Liver (tissue), 3 donors: Measurements from ENCODE around the gene CAMKV.

ENCODE experiments used
- ATF3 ChIP-seq: IDR thresholded peaks from 2 replicates; pipeline ENCODE4 v1.6.1; 2016; ENCODE audit warnings: antibody characterized with exemption
- FOXA1 ChIP-seq: IDR thresholded peaks from 2 replicates; pipeline ENCODE4 v1.6.1; 2016; ENCODE audit warnings: antibody characterized with exemption
- GABPA ChIP-seq, 2 donors: IDR thresholded peaks in 1 of 2; conservative IDR thresholded peaks in 1 of 2; 2 replicates each; pipeline ENCODE4 v1.6.1; 2016; ENCODE audit warnings: antibody characterized with exemption in 2 of 2, mild to moderate bottlenecking in 1 of 2, moderate library complexity in 1 of 2
- HNF4A ChIP-seq, 2 donors: conservative IDR thresholded peaks; 2 replicates each; pipeline ENCODE4 v1.6.1; 2016; ENCODE audit warnings: antibody characterized with exemption in 2 of 2, mild to moderate bottlenecking in 2 of 2
- JUND ChIP-seq, 2 donors: IDR thresholded peaks; 2 replicates each; pipeline ENCODE4 v1.6.1; 2016; ENCODE audit warnings: antibody characterized with exemption in 2 of 2
- RAD21 ChIP-seq, 2 donors: IDR thresholded peaks; 2 replicates each; pipeline ENCODE4 v1.6.1; 2016; ENCODE audit warnings: antibody characterized with exemption in 2 of 2, mild to moderate bottlenecking in 2 of 2
- RXRA ChIP-seq, 2 donors: IDR thresholded peaks; 2 replicates each; pipeline ENCODE4 v1.6.1; 2017 to 2018; ENCODE audit warnings: antibody characterized with exemption in 2 of 2, mild to moderate bottlenecking in 1 of 2
- SP1 ChIP-seq: IDR thresholded peaks from 2 replicates; pipeline ENCODE4 v1.6.1; 2018; ENCODE audit warnings: antibody characterized with exemption, mild to moderate bottlenecking
- TAF1 ChIP-seq: conservative IDR thresholded peaks from 2 replicates; pipeline ENCODE4 v1.6.1; 2016; ENCODE audit warnings: antibody characterized with exemption, mild to moderate bottlenecking
- YY1 ChIP-seq: IDR thresholded peaks from 2 replicates; pipeline ENCODE4 v1.6.1; 2016; ENCODE audit warnings: antibody characterized with exemption, mild to moderate bottlenecking
- ZBTB33 ChIP-seq: IDR thresholded peaks from 2 replicates; pipeline ENCODE4 v1.6.1; 2016; ENCODE audit warnings: antibody characterized with exemption
- TF ChIP-seq, protein P1 (sequence below): fragments of 150-350 bp; IDR thresholded peaks from 2 replicates; pipeline ENCODE4 v1.5.1; 2017; ENCODE audit warnings: improper control_type of control experiment, low read depth, low read length; ENCODE audit not compliant: missing input control
- TF ChIP-seq, protein P2 (sequence below): IDR thresholded peaks from 2 replicates; pipeline ENCODE4 v1.6.1; 2016; ENCODE audit warnings: antibody characterized with exemption, mild to moderate bottlenecking
- TF ChIP-seq, protein P3 (sequence below): IDR thresholded peaks from 2 replicates; pipeline ENCODE4 v1.6.1; 2016; ENCODE audit warnings: antibody characterized with exemption
- donor health status: healthy.
- donor health status: healthy.

- TF ChIP-seq GABPA (IDR thresholded peaks at IDR 0.05 in 1 of 2, conservative IDR thresholded peaks at IDR 0.05 in 1 of 2) (no peak), RAD21 (IDR thresholded peaks at IDR 0.05) (no peak), JUND (IDR thresholded peaks at IDR 0.05) (no peak), ATF3 (no peak), YY1 (no peak), SP1 (no peak), HNF4A (conservative IDR thresholded peaks at IDR 0.05) (no peak), TAF1 (no peak), RXRA (IDR thresholded peaks at IDR 0.05) (no peak), FOXA1 (no peak), ZBTB33 (no peak)
- TF ChIP-seq, protein P1, sequence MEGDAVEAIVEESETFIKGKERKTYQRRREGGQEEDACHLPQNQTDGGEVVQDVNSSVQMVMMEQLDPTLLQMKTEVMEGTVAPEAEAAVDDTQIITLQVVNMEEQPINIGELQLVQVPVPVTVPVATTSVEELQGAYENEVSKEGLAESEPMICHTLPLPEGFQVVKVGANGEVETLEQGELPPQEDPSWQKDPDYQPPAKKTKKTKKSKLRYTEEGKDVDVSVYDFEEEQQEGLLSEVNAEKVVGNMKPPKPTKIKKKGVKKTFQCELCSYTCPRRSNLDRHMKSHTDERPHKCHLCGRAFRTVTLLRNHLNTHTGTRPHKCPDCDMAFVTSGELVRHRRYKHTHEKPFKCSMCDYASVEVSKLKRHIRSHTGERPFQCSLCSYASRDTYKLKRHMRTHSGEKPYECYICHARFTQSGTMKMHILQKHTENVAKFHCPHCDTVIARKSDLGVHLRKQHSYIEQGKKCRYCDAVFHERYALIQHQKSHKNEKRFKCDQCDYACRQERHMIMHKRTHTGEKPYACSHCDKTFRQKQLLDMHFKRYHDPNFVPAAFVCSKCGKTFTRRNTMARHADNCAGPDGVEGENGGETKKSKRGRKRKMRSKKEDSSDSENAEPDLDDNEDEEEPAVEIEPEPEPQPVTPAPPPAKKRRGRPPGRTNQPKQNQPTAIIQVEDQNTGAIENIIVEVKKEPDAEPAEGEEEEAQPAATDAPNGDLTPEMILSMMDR, result no peak
- TF ChIP-seq, protein P2, sequence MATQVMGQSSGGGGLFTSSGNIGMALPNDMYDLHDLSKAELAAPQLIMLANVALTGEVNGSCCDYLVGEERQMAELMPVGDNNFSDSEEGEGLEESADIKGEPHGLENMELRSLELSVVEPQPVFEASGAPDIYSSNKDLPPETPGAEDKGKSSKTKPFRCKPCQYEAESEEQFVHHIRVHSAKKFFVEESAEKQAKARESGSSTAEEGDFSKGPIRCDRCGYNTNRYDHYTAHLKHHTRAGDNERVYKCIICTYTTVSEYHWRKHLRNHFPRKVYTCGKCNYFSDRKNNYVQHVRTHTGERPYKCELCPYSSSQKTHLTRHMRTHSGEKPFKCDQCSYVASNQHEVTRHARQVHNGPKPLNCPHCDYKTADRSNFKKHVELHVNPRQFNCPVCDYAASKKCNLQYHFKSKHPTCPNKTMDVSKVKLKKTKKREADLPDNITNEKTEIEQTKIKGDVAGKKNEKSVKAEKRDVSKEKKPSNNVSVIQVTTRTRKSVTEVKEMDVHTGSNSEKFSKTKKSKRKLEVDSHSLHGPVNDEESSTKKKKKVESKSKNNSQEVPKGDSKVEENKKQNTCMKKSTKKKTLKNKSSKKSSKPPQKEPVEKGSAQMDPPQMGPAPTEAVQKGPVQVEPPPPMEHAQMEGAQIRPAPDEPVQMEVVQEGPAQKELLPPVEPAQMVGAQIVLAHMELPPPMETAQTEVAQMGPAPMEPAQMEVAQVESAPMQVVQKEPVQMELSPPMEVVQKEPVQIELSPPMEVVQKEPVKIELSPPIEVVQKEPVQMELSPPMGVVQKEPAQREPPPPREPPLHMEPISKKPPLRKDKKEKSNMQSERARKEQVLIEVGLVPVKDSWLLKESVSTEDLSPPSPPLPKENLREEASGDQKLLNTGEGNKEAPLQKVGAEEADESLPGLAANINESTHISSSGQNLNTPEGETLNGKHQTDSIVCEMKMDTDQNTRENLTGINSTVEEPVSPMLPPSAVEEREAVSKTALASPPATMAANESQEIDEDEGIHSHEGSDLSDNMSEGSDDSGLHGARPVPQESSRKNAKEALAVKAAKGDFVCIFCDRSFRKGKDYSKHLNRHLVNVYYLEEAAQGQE, result no peak
- TF ChIP-seq, protein P3, sequence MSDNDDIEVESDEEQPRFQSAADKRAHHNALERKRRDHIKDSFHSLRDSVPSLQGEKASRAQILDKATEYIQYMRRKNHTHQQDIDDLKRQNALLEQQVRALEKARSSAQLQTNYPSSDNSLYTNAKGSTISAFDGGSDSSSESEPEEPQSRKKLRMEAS, result no peak
Observed at GRCh38 chr3:49901366-49902339, 31.9 kb upstream of the CAMKV start.
